Non-pigmented ciliary epithelial cell (primary cell): ENCODE results near the gene NOC3L.

ENCODE experiments used
- DNase-seq: peaks from one replicate; pipeline ENCODE4 v3.0.0-alpha.2; 2010; ENCODE audit warnings: low read depth

NOC3L gene

GRCh38 chr10:94303929-94304328 lies 58.8 kb downstream of the NOC3L start:
- DNase-seq, result no peak

- no peak for DNase-seq
These were observed 62.7 kb downstream of the NOC3L start for GRCh38 chr10:94300042-94300441.

- DNase-seq, result no peak
These were observed 63.3 kb downstream of the NOC3L start for GRCh38 chr10:94299417-94299816.

GRCh38 chr10:94294168-94294567 lies 68.6 kb downstream of the NOC3L start:
- no peak for DNase-seq

GRCh38 chr10:94293354-94293753 lies 69.4 kb downstream of the NOC3L start:
- no peak for DNase-seq

- peak; percentile 57 for DNase-seq
These were observed 70.2 kb downstream of the NOC3L start for GRCh38 chr10:94292434-94293090.

- DNase-seq, result no peak
These were observed 74.2 kb downstream of the NOC3L start for GRCh38 chr10:94288361-94289101.

- peak; percentile 34 for DNase-seq
These were observed 75.4 kb downstream of the NOC3L start for GRCh38 chr10:94287336-94287735.

GRCh38 chr10:94286901-94287300 lies 75.8 kb downstream of the NOC3L start:
- DNase-seq, result no peak

GRCh38 chr10:94285271-94285670 lies 77.5 kb downstream of the NOC3L start:
- DNase-seq, result no peak
